Measurements from ENCODE around the gene AKIRIN2.

GRCh38 chr6:87743454-87743853, 41.4 kb upstream of the AKIRIN2 start:
- TF ChIP-seq CTCF (conservative IDR thresholded peaks at IDR 0.05; ENCODE audit: low read depth, low read length), result no peak
- TF ChIP-seq EZH2 (IDR thresholded peaks at IDR 0.05; ENCODE audit: borderline replicate concordance, low read depth, low read length, poor library complexity, severe bottlenecking), result no peak
